Thyroid gland (tissue), 4 donors: Measurements from ENCODE around the gene HPS5. TPM values are rescaled to one million over a fixed set of nuclear protein-coding genes. Genes with fewer than 3 reads are reported as not detected.

Source experiments
- DNase-seq, 2 donors: peaks; one replicate each; pipeline ENCODE4 v3.0.0-alpha.2; 2019
- H3K27ac ChIP-seq, 3 donors: fragments of 200-600 bp; sonication (generic); 1 replicate in 2 of 3; 2 replicates in 1 of 3; pipeline ENCODE4 v1.5.1; 2016 to 2019; ENCODE audit warnings: mild to moderate bottlenecking in 1 of 3, moderate library complexity in 1 of 3
- H3K27me3 ChIP-seq: fragments of 200-600 bp; sonication (generic); one replicate; pipeline ENCODE4 v1.5.1; 2019
- H3K36me3 ChIP-seq, 2 donors: fragments of 200-600 bp; sonication (generic); one replicate each; pipeline ENCODE4 v1.5.1; 2016 to 2019
- H3K4me1 ChIP-seq, 2 donors: fragments of 200-600 bp; sonication (generic); one replicate each; pipeline ENCODE4 v1.5.1; 2017 to 2019
- H3K4me3 ChIP-seq, 3 donors: fragments of 200-600 bp; sonication (generic); replicated peaks in 1 of 3; 1 replicate in 2 of 3; 2 replicates in 1 of 3; pipeline ENCODE4 v1.5.1; 2016; ENCODE audit warnings: mild to moderate bottlenecking in 1 of 3
- H3K9me3 ChIP-seq: fragments of 200-600 bp; sonication (generic); one replicate; pipeline ENCODE4 v1.5.1; 2017
- CTCF ChIP-seq, 6 experiments: fragments of 200-600 bp in 3 of 6; fragments of 450-650 bp in 3 of 6; sonication (generic) in 3 of 6; IDR thresholded peaks; one replicate each; pipeline ENCODE4 v1.5.1; 2016 to 2019; ENCODE audit warnings: antibody characterized with exemption in 6 of 6, mild to moderate bottlenecking in 2 of 6, inconsistent platforms in 1 of 6, moderate library complexity in 1 of 6
- POLR2A ChIP-seq, 2 donors: fragments of 450-650 bp; IDR thresholded peaks; one replicate each; pipeline ENCODE4 v1.6.1; 2017; ENCODE audit warnings: antibody characterized with exemption in 2 of 2, mild to moderate bottlenecking in 2 of 2, moderate library complexity in 1 of 2
- WGBS, 2 donors: methylation state at CpG; one replicate each; pipeline ENCODE4 v1.1.5; 2017; 5-methylcytosine and 5-hydroxymethylcytosine counted together
- intact Hi-C: fragments of 100-400 bp; cut with DNase I; formaldehyde crosslinking; loops from one replicate; pipeline ENCODE4 v1.15.1; 2023
- total RNA-seq, 4 donors: library from RNA; depleted of rRNA; stranded (reverse); fragments of >200 nt; gene quantifications; one replicate each; pipeline ENCODE4 v1.2.3, GENCODE V29; 2016

HPS5 gene
- total RNA-seq, 4 donors from 2014 or later = 21.0 to 26.7 (median 24.2) TPM

- no peaks in the 10 kb centered on the region for H3K4me1 ChIP-seq
- intact Hi-C loops = no loop called here
- TF ChIP-seq CTCF (IDR thresholded peaks at IDR 0.05) = no peak
- no peak for TF ChIP-seq POLR2A (IDR thresholded peaks at IDR 0.05)
Measured at GRCh38 chr11:18358646-18359045, 36.7 kb upstream of the HPS5 start.

GRCh38 chr11:18352581-18352980 is 30.6 kb upstream of the HPS5 start:
- H3K4me1 ChIP-seq = no peaks in the 10 kb centered on the region
- DNase-seq = no peak
- no peak overlapping the region for H3K27ac ChIP-seq
- no peak overlapping the region for H3K4me3 ChIP-seq
- peaks cover 17 to 22% of the 10 kb centered on the region in 2 donors for H3K36me3 ChIP-seq
- TF ChIP-seq POLR2A (IDR thresholded peaks at IDR 0.05) (no peak), CTCF (IDR thresholded peaks at IDR 0.05) (no peak)
- intact Hi-C loops = no loop called here
- 93 to 95% methylated on average over 3 of the region's 3 CpGs for WGBS, 2 donors
- no peaks in the 10 kb centered on the region for H3K27me3 ChIP-seq
- no peaks in the 10 kb centered on the region for H3K9me3 ChIP-seq

More at GRCh38 chr11:18358646-18359045, 36.7 kb upstream of the HPS5 start:
- no peak for DNase-seq
- no peak overlapping the region for H3K27ac ChIP-seq
- 95 to 96% methylated on average over 4 of the region's 4 CpGs for WGBS, 2 donors
- no peak overlapping the region for H3K4me3 ChIP-seq
- no peaks in the 10 kb centered on the region for H3K9me3 ChIP-seq
- peaks cover 36 to 50% of the 10 kb centered on the region in 2 donors for H3K36me3 ChIP-seq
- no peaks in the 10 kb centered on the region for H3K27me3 ChIP-seq

GRCh38 chr11:18347471-18348125 is 25.7 kb upstream of the HPS5 start:
- 89 to 91% methylated on average over 5 of the region's 5 CpGs for WGBS, 2 donors
- no peak overlapping the region for H3K4me3 ChIP-seq
- no peaks in the 10 kb centered on the region for H3K9me3 ChIP-seq
- TF ChIP-seq POLR2A (IDR thresholded peaks at IDR 0.05) = no peak
- no peak for TF ChIP-seq CTCF (IDR thresholded peaks at IDR 0.05)
- no peaks in the 10 kb centered on the region for H3K27me3 ChIP-seq
- H3K27ac ChIP-seq = no peak overlapping the region
- H3K4me1 ChIP-seq = no peaks in the 10 kb centered on the region
- H3K36me3 ChIP-seq = peaks cover 21 to 29% of the 10 kb centered on the region in 2 donors
- intact Hi-C loops = no loop called here
- no peak for DNase-seq

GRCh38 chr11:18332891-18333290 is 11.0 kb upstream of the HPS5 start:
- H3K27me3 ChIP-seq = no peaks in the 10 kb centered on the region
- TF ChIP-seq POLR2A (IDR thresholded peaks at IDR 0.05) = no peak
- TF ChIP-seq CTCF (IDR thresholded peaks at IDR 0.05) = no peak
- peaks cover 39 to 44% of the 10 kb centered on the region in 2 donors for H3K36me3 ChIP-seq
- H3K4me3 ChIP-seq = no peak overlapping the region
- no peak for DNase-seq
- no peaks in the 10 kb centered on the region for H3K9me3 ChIP-seq
- 97 to 98% methylated on average over 3 of the region's 3 CpGs for WGBS, 2 donors
- H3K27ac ChIP-seq = no peak overlapping the region
- intact Hi-C loops = no loop called here
- no peaks in the 10 kb centered on the region for H3K4me1 ChIP-seq

- intact Hi-C loops = no loop called here
- no peaks in the 10 kb centered on the region for H3K27me3 ChIP-seq
- no peaks in the 10 kb centered on the region for H3K9me3 ChIP-seq
- no peaks in the 10 kb centered on the region for H3K4me1 ChIP-seq
- TF ChIP-seq CTCF (IDR thresholded peaks at IDR 0.05) = no peak
- TF ChIP-seq POLR2A (IDR thresholded peaks at IDR 0.05) = no peak
- H3K36me3 ChIP-seq = peaks cover 38 to 40% of the 10 kb centered on the region in 2 donors
- DNase-seq = no peak
- 70 to 89% methylated on average over 1 of the region's 1 CpG for WGBS, 2 donors
- H3K27ac ChIP-seq = no peak overlapping the region
- H3K4me3 ChIP-seq = no peak overlapping the region
Measured at GRCh38 chr11:18332302-18332701, 10.4 kb upstream of the HPS5 start.
